ENCODE measurements around the gene HACD2.

HACD2 gene

DNA sequence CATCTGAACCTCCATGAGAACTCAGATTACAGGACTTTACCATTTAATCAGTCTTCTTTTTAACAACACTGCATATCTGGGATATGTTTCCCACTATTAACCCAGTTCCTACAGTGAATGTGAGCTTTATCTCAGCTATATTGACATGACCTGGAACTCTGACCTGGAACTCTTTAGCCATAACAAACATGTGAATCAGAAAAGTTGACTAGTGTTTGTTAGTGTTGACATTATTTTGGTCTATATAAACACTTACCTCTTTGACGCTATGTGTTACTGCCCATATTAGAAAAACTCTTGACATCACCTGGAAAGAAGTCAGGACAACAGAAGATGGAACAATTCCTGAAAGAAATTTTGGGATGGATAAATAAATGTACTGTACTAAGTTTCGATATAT is 56.7 kb downstream of the HACD2 start:
- in situ Hi-C loops (cut with MboI; ENCODE audit: low sequenced_read_pairs), result no loop called here

DNA sequence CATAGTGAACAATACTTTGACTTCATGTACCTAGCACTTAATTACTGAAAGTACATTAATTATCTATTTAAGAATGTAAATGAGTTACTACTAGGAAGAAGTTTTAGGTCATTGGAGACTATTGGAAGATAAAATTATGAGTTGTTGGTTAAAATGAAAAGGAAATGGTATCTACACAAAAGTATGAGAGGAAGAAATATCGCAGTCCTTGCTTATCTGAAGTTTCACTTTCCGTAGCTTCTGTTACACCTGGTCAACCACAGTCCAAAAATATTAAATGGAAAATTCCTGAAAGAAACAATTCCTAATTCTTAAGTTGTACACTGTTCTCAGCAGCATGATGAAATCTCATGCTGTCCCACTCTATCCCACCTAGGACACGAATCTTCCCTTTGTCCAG is 57.8 kb downstream of the HACD2 start:
- in situ Hi-C loops (cut with MboI; ENCODE audit: low sequenced_read_pairs), result no loop called here

DNA sequence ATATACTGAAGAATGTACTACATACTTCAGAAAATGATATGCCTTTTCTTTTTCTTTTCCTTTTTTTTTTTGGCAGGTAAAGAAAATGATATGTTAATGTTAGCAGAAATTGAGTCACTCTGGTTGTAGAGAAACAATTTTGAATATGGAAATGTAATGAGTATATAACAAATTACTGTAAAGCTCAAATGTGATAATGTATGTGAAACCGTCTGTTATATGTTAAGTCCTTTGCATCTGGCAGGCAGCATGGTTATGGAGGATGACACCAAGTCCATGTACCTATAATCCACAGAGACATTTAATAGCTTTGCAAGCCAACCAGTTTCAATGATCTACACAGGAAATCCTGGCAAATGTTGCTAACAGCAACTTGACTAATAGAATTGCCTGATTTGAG is 58.4 kb downstream of the HACD2 start:
- in situ Hi-C loops (cut with MboI; ENCODE audit: low sequenced_read_pairs), result no loop called here

DNA sequence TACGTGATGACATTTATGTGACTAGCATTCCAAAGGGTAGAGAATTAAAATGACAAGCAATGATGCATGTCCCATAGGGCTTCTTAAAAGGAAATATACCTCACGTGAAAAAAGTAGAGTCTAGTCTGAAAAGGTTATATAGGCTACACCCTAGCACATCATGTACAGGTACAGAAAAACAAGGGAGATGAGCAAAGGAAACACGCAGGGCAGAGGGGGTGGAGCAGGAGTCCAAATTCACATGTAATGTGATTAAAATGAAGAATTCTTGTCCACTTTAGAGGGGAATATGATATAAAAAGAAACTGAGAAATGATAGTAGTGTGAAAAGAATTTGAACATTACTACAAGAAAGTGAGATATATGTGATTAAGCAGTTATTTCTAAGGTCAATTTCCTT is 59.4 kb downstream of the HACD2 start:
- in situ Hi-C loops (cut with MboI; ENCODE audit: low sequenced_read_pairs), result no loop called here

DNA sequence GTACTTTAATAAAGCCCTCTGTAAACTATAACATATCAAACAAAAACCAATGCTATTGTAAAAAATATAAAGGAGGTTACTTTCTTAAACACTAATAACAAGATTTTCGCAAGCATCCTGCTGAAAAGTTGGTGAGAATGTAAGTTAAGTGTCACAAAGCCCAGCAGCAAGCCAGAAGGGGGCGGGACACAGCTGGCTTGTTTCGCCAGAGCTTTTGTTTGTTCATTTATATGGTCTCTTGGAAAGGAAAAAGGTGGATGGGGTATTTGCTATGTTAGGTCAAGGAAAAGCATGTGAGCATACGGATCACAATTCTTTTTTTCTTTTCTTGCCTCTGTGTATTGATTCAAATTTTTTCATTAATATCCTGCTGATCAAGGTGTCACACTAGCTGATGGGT is 59.9 kb downstream of the HACD2 start:
- in situ Hi-C loops (cut with MboI; ENCODE audit: low sequenced_read_pairs), result no loop called here

DNA sequence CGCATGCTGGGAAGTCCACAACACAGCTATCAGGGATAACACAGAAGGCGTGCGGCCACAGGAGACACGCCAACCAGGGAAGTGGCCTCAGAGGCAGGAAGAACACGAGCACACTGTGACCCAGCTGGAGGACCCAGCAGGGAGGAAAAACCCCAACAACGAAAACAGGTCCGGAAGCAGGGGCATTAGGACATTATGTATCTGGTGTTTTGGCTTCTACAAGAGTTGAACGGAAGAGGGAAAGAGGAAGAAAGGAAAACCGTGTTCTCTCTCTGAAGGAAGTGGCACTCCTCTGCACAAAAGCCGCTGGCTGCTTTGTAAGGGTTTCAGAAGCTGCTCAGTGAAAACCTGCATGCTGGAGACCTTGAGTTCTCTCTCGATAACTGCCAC is 61.8 kb downstream of the HACD2 start:
- in situ Hi-C loops (cut with MboI; ENCODE audit: low sequenced_read_pairs), result no loop called here

DNA sequence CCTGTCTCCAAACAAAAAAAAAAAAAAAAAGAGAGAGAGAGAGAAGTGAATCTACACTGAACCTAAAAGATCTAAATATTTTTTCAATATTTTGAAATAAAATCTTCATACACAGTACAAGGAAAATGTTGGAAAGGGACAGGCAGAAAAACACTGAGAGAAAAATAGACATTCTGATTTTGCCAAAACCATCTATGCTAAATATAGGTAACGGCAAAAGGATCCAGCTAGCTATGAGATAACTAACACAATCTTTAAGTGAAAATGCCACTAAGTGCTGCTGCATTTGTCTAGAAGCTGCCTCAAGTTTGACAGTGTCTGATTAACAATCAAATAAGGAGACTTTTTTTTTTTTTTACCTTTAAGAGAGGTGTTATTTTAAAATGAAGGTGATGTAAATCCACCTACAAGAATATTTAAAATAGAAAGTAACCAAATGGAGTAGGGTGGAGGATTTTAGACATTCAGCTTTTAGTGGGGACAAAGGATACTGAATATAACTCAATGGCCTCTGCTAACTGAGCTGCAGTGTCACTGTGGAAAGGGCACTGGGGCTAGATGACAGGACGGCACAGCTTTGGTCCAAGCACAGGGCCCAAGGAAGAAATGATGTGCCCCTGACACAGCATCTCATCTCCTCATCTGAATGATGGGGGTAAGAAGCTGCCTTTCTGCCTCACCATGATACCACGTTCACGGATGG is 62.4 kb downstream of the HACD2 start:
- in situ Hi-C loops (cut with MboI; ENCODE audit: low sequenced_read_pairs), result no loop called here

DNA sequence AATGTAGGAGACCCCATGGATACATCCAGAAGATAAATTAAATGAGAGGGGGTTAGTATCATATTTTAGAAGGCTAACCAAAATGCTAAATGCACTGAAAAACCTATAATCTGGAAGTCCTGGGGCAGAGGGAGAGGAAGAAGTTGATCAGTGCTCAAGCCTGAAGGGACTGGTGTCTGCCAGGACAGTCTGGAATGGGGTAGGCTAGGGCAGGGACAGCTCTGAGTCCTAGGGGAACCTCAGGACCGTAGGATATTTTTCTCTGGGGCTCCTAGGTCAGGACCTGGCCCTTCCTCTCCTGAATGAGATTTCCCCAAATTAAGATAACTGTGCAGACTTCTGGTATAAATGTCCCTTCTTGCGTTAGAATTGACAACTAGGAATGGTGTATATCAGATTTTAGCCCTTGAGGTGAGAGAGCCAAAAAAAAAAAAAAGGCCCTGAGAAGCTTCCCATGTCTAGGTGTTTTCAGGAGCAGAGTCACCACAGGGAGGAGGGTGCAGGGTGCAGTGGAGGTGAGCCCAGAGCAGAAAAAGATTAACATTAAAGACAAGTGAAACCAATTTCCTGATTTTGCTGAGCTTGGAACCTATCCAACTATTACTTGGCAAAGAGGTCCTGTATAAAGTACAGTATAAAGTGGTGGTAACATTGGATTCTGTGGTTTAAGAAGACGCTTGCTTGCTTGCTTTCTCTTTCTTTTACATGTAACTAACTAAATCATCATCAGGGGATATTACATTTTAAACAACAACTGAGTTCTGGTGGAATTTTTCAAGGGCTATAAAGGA is 63.5 kb downstream of the HACD2 start:
- in situ Hi-C loops (cut with MboI; ENCODE audit: low sequenced_read_pairs), result no loop called here

DNA sequence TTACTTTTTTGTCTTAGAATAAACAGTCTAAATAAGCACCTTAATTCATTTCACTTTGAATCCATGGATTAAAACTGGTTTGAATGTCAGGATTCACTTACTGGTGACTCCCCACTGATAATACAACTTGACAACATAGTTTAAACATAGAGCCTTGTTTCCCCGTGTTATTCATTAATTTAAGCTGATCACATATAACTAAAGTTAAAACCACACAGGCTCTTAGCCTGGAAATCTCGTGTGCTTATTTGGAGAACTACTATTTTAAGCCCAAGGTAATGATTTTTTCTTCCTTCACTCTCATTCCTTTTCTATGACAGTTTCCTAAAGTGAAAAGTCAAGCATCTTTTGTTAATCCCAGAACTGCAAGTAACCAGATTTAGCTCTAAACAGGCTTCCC is 64.2 kb downstream of the HACD2 start:
- in situ Hi-C loops (cut with MboI; ENCODE audit: low sequenced_read_pairs), result no loop called here

DNA sequence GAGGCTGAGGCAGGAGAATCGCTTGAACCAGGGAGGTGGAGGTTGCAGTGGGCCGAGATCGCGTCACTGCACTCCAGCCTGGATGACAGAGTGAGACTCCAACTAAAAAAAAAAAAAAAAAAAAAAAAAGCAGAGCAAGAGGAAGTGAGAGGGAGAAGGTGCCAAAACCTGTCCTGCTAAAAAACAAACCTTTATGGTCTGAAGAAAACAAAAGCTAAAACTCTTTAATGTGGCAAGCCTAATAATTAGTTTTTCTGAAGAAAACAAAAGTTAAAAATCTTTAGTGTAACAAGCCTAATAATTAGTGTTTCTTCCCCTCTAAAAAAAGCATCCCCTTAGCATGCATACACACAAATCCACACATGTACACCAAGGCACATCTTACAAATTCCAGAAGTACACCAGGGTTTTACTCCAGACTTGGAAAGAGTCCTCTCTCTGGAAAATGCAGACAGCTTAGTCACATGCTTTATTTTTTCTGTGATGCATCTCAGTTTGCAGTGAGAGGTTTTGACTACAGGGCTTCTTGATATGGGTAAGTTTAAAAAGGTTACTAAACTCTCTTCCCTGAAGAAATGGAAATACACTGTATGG is 65.9 kb downstream of the HACD2 start:
- in situ Hi-C loops (cut with MboI; ENCODE audit: low sequenced_read_pairs), result no loop called here

DNA sequence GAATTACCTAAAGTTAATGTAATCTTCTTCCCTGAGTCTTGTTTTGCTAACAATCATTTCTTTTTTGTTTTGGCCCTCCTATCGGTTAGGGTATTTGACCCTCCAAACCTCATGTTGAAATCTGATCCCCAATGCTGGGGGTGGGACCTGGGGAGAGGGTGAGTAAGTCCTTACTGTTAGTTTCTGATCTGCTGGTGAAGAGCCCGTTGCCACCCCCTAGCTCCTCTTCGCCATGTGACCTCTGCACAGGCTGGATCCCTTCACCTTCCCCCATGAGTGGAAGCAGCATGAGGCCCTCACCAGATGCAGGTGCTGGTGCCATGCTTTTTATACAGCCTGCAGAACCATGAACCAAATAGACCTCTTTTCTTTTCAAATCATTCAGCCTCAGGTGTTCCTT is 73.1 kb downstream of the HACD2 start:
- in situ Hi-C loops (cut with MboI; ENCODE audit: low sequenced_read_pairs), result no loop called here

DNA sequence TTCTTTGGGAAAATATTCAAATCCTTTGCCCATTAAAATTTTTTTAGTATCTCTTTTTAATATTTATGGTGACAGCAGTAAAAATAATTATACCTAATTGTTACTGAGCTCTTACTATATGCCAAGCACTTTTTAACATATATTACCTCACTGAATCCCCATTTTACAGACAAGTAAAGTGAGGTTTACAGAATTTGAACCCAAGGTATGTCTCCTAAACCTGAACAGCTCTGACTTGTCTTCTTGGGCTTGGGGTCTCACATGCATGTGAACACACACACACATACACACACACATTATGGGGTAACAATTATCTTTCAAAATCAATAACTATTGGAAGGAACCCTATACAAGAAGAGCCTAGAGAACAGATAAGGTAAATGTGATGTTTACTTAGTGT is 73.8 kb downstream of the HACD2 start:
- in situ Hi-C loops (cut with MboI; ENCODE audit: low sequenced_read_pairs), result no loop called here

DNA sequence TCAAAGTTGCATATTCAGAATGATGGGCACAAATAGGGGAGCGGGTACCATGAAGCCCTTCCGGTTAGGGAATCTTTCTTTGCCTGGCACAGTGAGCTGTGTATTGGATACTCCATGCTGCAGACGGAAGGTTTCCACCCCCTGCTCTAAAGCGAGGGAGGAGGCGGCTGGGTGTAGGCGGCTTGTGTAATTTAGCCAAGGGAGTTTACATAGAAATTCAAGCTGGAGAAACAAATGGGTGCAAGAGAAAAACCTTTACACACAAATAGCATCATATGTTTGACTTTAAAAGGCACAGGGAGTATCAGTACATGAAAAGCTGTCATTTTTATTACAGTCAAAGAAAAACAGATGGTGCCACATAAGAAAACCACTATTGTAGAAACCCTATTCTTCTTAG is 76.7 kb downstream of the HACD2 start:
- in situ Hi-C loops (cut with MboI; ENCODE audit: low sequenced_read_pairs), result no loop called here

DNA sequence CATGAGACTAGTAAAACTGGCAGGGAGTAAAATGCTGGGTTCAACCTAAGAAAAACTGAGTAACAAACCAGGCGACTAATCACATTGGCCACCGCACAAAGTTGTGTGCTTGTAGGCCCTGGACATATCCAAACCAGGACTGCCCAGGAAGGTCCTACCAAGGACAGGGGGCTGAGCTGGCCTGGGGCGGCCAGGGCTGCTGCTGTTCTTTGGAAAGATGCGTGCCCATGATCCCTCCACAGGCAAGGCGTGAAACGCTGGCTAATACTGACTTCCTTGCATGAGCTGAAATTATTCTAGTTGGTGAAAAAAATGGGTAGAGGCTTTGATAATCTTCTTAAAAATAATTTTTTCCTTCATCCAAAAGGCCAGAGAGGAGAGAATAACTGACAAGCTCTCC is 79.0 kb downstream of the HACD2 start:
- in situ Hi-C loops (cut with MboI; ENCODE audit: low sequenced_read_pairs), result no loop called here

DNA sequence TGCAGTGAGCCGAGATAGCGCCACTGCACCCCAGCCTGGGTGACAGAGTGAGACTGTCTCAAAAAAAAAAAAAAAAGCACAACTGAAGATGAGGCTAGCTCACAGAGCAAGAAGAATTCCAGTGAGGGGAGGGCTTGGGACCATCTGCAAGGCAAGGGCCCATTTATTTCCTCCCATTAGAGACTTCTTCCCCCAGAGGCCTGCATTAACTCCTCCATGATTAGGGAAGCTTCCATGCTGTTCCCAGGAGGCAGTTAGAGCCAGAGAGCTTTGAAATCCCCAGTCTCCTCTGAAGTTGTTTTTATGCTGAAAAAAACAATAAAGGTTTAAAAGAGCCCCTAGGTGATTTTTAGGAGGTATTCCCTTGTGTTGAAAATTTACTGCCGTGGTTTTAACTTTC is 81.7 kb downstream of the HACD2 start:
- in situ Hi-C loops (cut with MboI; ENCODE audit: low sequenced_read_pairs), result no loop called here

DNA sequence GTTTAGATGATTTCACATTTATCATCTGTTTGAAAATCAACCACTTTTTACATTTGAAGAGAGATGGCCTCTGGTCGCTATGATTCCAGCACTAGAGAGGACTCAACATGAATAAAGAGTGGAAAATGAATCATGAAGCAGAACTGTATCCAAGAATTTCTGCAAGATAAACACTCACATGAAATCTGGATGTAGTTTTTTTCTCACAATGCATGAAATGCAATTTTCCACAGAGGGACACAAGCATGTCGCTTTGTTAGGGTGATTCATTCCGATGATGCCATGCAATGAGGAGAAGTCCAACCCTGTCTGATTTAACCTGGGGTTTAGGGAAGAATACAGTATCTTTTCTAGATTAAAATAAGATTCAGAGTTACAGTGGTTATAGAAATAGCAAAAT is 85.5 kb downstream of the HACD2 start:
- in situ Hi-C loops (cut with MboI; ENCODE audit: low sequenced_read_pairs), result no loop called here

DNA sequence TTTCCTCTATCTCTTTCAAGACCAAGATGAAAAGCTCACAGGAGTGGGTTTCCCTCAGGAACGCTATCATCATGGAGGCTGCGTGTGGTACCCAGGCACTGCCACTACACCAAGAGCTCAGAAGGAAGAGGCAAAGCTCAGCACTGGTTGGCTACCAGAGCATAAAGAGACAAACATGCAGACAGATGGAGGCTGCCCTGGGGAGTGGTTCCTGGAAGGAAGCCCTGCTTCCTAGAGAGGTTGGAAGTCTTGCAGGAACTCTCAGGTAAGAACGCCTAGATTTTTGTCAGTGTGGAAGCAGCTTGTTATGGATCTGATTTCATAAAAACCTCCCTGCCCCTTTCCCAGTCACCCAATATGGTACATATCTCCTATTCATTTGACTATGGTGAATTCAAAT is 86.1 kb downstream of the HACD2 start:
- in situ Hi-C loops (cut with MboI; ENCODE audit: low sequenced_read_pairs), result no loop called here

DNA sequence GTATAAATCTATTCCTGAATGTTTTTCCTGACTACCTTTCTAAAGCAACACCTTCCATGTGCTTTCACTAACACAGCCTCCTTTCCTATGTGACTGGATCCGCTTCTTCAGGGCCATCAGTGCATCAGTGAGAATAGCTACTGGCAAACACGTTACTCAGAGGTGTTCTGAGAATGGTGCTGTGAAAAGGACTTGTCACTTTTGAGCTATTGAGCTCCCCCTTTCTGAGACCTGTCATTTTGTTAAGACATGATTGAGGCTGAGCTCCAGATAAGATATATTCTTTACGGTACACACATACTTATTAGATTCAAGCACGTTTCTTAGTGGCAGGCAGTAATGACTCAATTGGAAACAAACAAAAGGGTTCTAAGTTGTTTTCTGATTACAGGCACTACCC is 90.9 kb downstream of the HACD2 start:
- in situ Hi-C loops (cut with MboI; ENCODE audit: low sequenced_read_pairs), result no loop called here

DNA sequence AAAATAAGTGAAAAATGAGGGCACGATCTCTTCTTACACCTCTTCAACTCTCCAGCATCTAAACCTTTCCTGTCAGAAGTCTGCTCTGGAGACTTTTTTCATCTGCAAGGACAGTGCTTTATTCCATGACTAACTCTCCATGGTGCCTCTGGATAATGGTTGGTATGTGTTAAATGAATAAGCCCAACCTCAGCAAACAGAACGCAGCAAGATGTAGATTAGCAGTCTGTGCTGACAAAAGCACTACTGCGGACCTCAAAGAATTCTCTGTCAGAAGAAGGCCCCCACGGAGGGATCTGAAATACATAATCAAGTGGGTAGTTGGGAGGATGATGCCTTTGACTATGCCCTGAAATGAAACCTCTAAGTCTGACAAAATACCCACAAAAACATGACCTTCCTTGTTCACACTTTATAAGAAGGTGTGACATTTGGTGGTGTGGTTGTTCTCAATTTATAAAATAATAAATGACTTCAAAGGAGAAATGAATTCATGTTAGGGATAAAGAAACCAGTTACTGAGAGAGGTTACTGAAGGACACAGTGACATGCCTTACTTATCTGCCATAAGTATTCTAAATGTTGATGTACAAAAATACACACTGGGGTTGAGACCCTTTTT is 92.8 kb downstream of the HACD2 start:
- in situ Hi-C loops (cut with MboI; ENCODE audit: low sequenced_read_pairs), result no loop called here

DNA sequence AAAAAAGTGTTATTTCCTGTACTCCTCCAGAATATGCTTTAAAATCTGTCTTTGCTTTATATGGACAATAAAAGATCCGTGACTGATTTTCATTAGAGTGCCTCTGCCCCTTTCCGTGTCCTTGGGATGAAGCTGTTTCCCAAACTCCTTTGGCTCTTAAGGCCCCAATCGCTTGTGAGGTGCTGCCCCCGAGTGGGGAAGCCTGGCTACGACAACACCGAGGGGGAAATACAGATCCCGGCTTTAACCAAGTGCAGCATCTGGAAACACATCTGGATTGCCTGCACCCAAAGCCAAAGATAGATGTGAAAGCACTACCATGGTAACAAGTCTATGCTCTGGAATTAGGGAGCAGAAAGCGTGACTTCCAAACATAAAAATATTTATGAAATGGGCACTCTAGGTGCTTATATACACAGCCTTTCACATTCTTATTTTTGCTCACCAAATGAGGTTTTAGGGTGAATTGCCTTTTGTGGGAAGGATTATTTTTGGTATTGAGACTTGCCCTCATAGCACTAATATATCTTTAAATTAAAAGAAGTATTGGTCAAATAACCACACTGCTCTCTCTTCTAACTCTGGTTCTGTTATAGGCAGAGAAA is 95.4 kb downstream of the HACD2 start:
- in situ Hi-C loops (cut with MboI; ENCODE audit: low sequenced_read_pairs), result no loop called here

DNA sequence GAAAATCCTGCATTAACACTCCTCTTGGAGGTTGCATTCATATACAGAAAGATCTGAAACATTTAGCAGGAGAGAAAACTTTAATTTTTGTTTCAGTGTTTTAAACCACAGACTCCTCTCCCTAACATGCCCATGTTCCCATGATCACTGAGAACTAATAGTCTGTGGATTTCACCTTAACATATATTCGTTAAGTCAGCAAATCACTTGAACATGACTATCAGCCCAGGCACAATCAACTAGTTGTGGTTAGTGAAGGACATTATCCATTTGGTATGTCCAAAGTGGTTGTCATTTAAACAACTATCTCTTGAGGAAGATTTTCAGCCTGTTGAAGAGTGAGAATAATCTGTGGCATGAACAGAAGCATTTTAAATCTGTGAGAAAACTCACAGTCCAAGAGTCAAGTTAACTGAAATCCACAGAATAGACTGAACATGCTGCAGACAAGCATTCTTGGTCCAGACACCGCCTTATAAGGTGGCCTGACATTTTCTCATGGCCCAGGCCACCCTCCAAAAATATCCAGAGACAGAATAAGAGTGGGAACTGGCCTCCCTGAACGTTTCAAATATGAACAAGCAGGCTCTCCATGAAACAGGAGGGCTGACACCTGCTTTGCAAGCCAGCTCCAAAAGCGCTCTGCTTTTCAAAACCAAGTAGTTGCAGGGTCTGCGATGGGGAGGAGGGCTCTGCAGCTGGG is 96.1 kb downstream of the HACD2 start:
- in situ Hi-C loops (cut with MboI; ENCODE audit: low sequenced_read_pairs), result no loop called here
